SK-N-SH (cell line): ENCODE data around the gene VAMP5. TPM values are rescaled to one million over a fixed set of nuclear protein-coding genes. Genes with fewer than 3 reads are reported as not detected.

Experiments used
- CTCF ChIA-PET: fragments of 300-600, 350-600 bp; formaldehyde crosslinking; extraction: SDS; loops from one replicate; lab custom pipeline; 2021; lab: Yijun Ruan, JAX
- POLR2A ChIA-PET: fragments of 350-600 bp; sonication (Branson Sonifier 250); formaldehyde crosslinking; extraction: SDS; loops from one replicate; lab custom pipeline; 2020; ENCODE audit warnings: antibody characterized with exemption, inconsistent platforms; lab: Yijun Ruan, JAX
- DNase-seq: peaks from one replicate; pipeline ENCODE4 v3.0.0; 2012
- H2AFZ ChIP-seq: fragments of 200-600 bp; sonication (generic); 2 replicates; pipeline ENCODE4 v1.8.1; 2016; ENCODE audit warnings: antibody characterized with exemption, mild to moderate bottlenecking, low read depth
- H3F3A ChIP-seq: fragments of 200-600 bp; sonication (generic); replicated peaks from 2 replicates; pipeline ENCODE3; 2016; ENCODE audit warnings: antibody characterized with exemption, mild to moderate bottlenecking; ENCODE audit not compliant: insufficient read depth
- H3K27ac ChIP-seq, 2 experiments: fragments of 200-500 bp in 1 of 2; fragments of 200-600 bp in 1 of 2; sonication (Bioruptor generic) in 1 of 2; sonication (generic), shearing (Covaris generic) in 1 of 2; 2 replicates each; pipeline versions ENCODE4 v1.5.1 to v1.6.1; 2014 to 2016; ENCODE audit warnings: low read depth in 2 of 2, inconsistent platforms in 1 of 2, low read length in 1 of 2, mild to moderate bottlenecking in 1 of 2, mixed read lengths in 1 of 2
- H3K27me3 ChIP-seq: fragments of 200-600 bp; sonication (generic), shearing (Covaris generic); 2 replicates; pipeline ENCODE4 v1.6.1; 2016; ENCODE audit warnings: mixed run types; ENCODE audit not compliant: insufficient read depth
- H3K36me3 ChIP-seq, 2 experiments: fragments of 200-500 bp in 1 of 2; fragments of 200-600 bp in 1 of 2; sonication (Bioruptor generic) in 1 of 2; sonication (generic) in 1 of 2; replicated peaks in 1 of 2; 2 replicates each; pipeline versions ENCODE3 to v1.5.1; 2014 to 2016; ENCODE audit warnings: low read length in 1 of 2, mild to moderate bottlenecking in 1 of 2; ENCODE audit not compliant: insufficient read depth in 2 of 2, control insufficient read depth in 1 of 2
- H3K4me1 ChIP-seq, 2 experiments: fragments of 200-500 bp in 1 of 2; fragments of 200-600 bp in 1 of 2; sonication (Bioruptor generic) in 1 of 2; sonication (generic), shearing (Covaris generic) in 1 of 2; 2 replicates each; pipeline versions ENCODE4 v1.5.1 to v1.6.1; 2014 to 2016; ENCODE audit warnings: low read depth in 1 of 2, low read length in 1 of 2, mixed run types in 1 of 2; ENCODE audit not compliant: insufficient read depth in 2 of 2, control insufficient read depth in 1 of 2
- H3K4me2 ChIP-seq: fragments of 200-600 bp; sonication (generic), shearing (Covaris generic); 2 replicates; pipeline ENCODE4 v1.6.1; 2017; ENCODE audit warnings: mixed run types
- H3K4me3 ChIP-seq, 2 experiments: fragments of 200-500 bp in 1 of 2; fragments of 200-600 bp in 1 of 2; sonication (Bioruptor generic) in 1 of 2; sonication (generic), shearing (Covaris generic) in 1 of 2; 2 replicates each; pipeline versions ENCODE4 v1.5.1 to v1.8.1; 2014 to 2016; ENCODE audit warnings: low read depth in 2 of 2, inconsistent platforms in 1 of 2, low read length in 1 of 2, mild to moderate bottlenecking in 1 of 2, mixed read lengths in 1 of 2, moderate library complexity in 1 of 2
- H3K79me2 ChIP-seq: fragments of 200-600 bp; sonication (generic); 2 replicates; pipeline ENCODE4 v1.8.1; 2017; ENCODE audit warnings: mild to moderate bottlenecking; ENCODE audit not compliant: insufficient read depth
- H3K9ac ChIP-seq: fragments of 200-600 bp; sonication (generic); 2 replicates; pipeline ENCODE4 v1.6.1; 2017; ENCODE audit warnings: mixed run types
- H3K9me2 ChIP-seq: fragments of 200-600 bp; sonication (generic); 2 replicates; pipeline ENCODE4 v1.6.1; 2017; ENCODE audit warnings: mixed run types
- H3K9me3 ChIP-seq: fragments of 200-600 bp; sonication (generic); 2 replicates; pipeline ENCODE4 v1.6.1; 2017; ENCODE audit warnings: mixed run types, mild to moderate bottlenecking, moderate library complexity
- H4K20me1 ChIP-seq: fragments of 200-600 bp; sonication (generic); 2 replicates; pipeline ENCODE4 v1.6.1; 2017; ENCODE audit warnings: mild to moderate bottlenecking, mixed run types; ENCODE audit not compliant: insufficient read depth
- ELF1 ChIP-seq: IDR thresholded peaks from 2 replicates; pipeline ENCODE4 v1.4.0; 2012
- GABPA ChIP-seq: IDR thresholded peaks from 2 replicates; pipeline ENCODE4 v1.4.0; 2012; ENCODE audit warnings: low read depth, mild to moderate bottlenecking
- GATA2 ChIP-seq: sonication (generic); formaldehyde crosslinking; IDR thresholded peaks from 2 replicates; pipeline ENCODE4 v1.5.0; 2020; ENCODE audit warnings: mild to moderate bottlenecking, missing genetic modification reagents
- POLR2AphosphoS5 ChIP-seq: IDR thresholded peaks from 2 replicates; pipeline ENCODE4 v1.6.1; 2012; ENCODE audit warnings: low read depth, low read length
- RAD21 ChIP-seq: IDR thresholded peaks from 2 replicates; pipeline ENCODE4 v1.6.1; 2012; ENCODE audit warnings: mild to moderate bottlenecking, low read length
- RCOR1 ChIP-seq: fragments of 150-350 bp; IDR thresholded peaks from 2 replicates; pipeline ENCODE4 v1.6.1; 2017; ENCODE audit warnings: antibody characterized with exemption, low read length
- SIN3A ChIP-seq: IDR thresholded peaks from 2 replicates; pipeline ENCODE4 v1.6.1; 2012; ENCODE audit warnings: low read depth, mild to moderate bottlenecking, low read length, moderate library complexity, borderline replicate concordance
- SMC3 ChIP-seq: IDR thresholded peaks from 2 replicates; pipeline ENCODE4 v1.6.1; 2012; ENCODE audit warnings: low read depth, low read length, improper control_type of control experiment
- TAF1 ChIP-seq: IDR thresholded peaks from 2 replicates; pipeline ENCODE4 v1.6.1; 2012; ENCODE audit warnings: low read depth, mild to moderate bottlenecking, low read length, moderate library complexity, borderline replicate concordance
- TEAD4 ChIP-seq: IDR thresholded peaks from 2 replicates; pipeline ENCODE4 v1.4.0; 2012; ENCODE audit warnings: mild to moderate bottlenecking, borderline replicate concordance; ENCODE audit not compliant: insufficient read depth
- WGBS: methylation state at CpG from one replicate; pipeline ENCODE4 v1.1.6; 2017; ENCODE audit warnings: low lambda C conversion rate; 5-methylcytosine and 5-hydroxymethylcytosine counted together
- polyA plus RNA-seq, 3 experiments: library from polyadenylated mRNA; depleted of rRNA; stranded (reverse); fragments of >200 nt; gene quantifications; 2 replicates each; pipeline ENCODE4 v1.2.3, GENCODE V29; 2012
- TF ChIP-seq, protein P1 (sequence below): fragments of 200-600 bp; sonication (generic); IDR thresholded peaks from 2 replicates; pipeline ENCODE4 v1.6.1; 2017; ENCODE audit warnings: antibody characterized with exemption, mild to moderate bottlenecking, moderate library complexity
- TF ChIP-seq, protein P2 (sequence below): fragments of 150-350 bp; IDR thresholded peaks from 2 replicates; pipeline ENCODE4 v1.6.1; 2016; ENCODE audit warnings: mild to moderate bottlenecking, low read depth, low read length
- TF ChIP-seq, protein P3 (sequence below): IDR thresholded peaks from 2 replicates; pipeline ENCODE4 v1.6.1; 2012; ENCODE audit warnings: mild to moderate bottlenecking, low read depth, low read length, moderate library complexity
- TF ChIP-seq, protein P4 (sequence below): IDR thresholded peaks from 2 replicates; pipeline ENCODE4 v1.4.0; 2012; ENCODE audit warnings: low read depth

Gene VAMP5
- polyA plus RNA-seq, 1 of the 3 experiments (the other 2 are of a cell fraction) = 12.0 TPM

DNA sequence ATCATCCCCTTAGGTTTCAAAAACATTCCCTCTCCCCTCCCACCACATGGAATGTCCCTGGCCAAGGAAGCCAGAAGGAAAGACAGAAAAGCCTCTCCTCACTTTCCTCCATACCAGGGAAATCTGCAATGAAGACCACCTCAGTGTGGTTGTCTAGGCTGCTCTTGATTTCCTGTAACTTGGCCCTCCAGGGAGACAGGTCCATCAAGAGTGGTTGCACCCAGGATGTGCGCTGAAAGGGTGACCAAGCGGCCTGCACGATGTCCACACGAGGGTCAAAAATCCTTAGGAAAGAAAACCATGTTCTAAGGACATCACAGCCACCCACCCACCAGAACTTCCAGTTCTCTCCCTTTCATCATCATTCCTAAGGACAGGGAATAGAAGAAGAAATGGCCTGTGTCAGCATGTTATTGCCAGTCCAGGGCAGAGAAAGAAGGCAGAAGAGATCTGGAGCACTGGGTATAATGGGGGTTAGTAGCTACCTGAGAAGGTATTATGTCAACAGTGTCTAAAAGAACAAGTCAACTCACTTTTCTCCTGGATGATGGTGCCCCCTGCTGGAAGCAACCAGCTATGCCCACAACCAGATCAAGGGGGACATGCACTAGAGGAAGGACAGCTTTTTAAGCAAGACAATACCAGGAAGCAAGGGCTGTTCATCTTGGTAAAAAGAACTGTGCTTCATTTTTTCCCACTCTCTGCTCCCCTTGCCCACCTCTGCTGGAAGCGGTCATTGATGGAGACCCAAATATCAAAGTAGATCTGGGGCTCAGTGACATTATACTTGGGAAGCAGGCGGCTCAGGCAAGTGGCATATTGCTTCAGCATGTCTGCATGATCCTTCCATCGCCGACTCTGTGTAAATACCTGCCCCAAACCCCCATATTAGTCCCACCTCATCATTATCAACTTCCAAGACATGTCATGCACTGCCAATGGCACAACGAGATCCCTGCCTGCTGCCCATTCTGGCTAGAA, 32.2 kb upstream of the VAMP5 start:
- Histone ChIP-seq H3K36me3 (peaks cover 25 to 42% of the 10 kb centered on the region in 2 experiments), H3F3A (peaks cover 36% of the 10 kb centered on the region), H3K9ac (no peak overlapping the region), H3K27me3 (no peaks in the 10 kb centered on the region), H2AFZ (no peak overlapping the region), H3K4me3 (no peak overlapping the region), H3K4me1 (peaks cover 0 to 13% of the 10 kb centered on the region in 2 experiments; a peak in 2 of 4 replicates), H3K79me2 (peaks cover 4% of the 10 kb centered on the region; the same call in 1 of the 2 replicates), H3K9me3 (no peaks in the 10 kb centered on the region), H3K4me2 (no peak overlapping the region), H4K20me1 (no peaks in the 10 kb centered on the region), H3K9me2 (no peaks in the 10 kb centered on the region), H3K27ac (no peak overlapping the region)
- TF ChIP-seq, protein P1, sequence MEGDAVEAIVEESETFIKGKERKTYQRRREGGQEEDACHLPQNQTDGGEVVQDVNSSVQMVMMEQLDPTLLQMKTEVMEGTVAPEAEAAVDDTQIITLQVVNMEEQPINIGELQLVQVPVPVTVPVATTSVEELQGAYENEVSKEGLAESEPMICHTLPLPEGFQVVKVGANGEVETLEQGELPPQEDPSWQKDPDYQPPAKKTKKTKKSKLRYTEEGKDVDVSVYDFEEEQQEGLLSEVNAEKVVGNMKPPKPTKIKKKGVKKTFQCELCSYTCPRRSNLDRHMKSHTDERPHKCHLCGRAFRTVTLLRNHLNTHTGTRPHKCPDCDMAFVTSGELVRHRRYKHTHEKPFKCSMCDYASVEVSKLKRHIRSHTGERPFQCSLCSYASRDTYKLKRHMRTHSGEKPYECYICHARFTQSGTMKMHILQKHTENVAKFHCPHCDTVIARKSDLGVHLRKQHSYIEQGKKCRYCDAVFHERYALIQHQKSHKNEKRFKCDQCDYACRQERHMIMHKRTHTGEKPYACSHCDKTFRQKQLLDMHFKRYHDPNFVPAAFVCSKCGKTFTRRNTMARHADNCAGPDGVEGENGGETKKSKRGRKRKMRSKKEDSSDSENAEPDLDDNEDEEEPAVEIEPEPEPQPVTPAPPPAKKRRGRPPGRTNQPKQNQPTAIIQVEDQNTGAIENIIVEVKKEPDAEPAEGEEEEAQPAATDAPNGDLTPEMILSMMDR = peak; percentile 94
- TF ChIP-seq RAD21 (peak; percentile 97), SMC3 (peak; percentile 99), SIN3A (0 out of 2 replicates have a peak, but pooled peaks have one; percentile 37), RCOR1 (0 out of 2 replicates have a peak, but pooled peaks have one; percentile 8)
- TF ChIP-seq, protein P2, sequence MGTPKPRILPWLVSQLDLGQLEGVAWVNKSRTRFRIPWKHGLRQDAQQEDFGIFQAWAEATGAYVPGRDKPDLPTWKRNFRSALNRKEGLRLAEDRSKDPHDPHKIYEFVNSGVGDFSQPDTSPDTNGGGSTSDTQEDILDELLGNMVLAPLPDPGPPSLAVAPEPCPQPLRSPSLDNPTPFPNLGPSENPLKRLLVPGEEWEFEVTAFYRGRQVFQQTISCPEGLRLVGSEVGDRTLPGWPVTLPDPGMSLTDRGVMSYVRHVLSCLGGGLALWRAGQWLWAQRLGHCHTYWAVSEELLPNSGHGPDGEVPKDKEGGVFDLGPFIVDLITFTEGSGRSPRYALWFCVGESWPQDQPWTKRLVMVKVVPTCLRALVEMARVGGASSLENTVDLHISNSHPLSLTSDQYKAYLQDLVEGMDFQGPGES = no peak
- whole genome bisulfite sequencing = 59% methylated on average over 9 of the region's 9 CpGs
- POLR2A ChIA-PET = interaction anchor here (0.7 to 8.2 kb wide), 9 partner anchors 9 to 252 kb away, joined by 3 to 87 read pairs (median 4); partner anchors contain the start of genes ELMOD3, GGCX, MAT2A and RETSAT
- DNase-seq = peak; percentile 73
- CTCF ChIA-PET = interaction anchor here (0.5 to 16.6 kb wide), 43 partner anchors 8 to 253 kb away, joined by 3 to 364 read pairs (median 4); partner anchors contain the start of genes CAPG, MAT2A, SH2D6 and TMEM150A

DNA sequence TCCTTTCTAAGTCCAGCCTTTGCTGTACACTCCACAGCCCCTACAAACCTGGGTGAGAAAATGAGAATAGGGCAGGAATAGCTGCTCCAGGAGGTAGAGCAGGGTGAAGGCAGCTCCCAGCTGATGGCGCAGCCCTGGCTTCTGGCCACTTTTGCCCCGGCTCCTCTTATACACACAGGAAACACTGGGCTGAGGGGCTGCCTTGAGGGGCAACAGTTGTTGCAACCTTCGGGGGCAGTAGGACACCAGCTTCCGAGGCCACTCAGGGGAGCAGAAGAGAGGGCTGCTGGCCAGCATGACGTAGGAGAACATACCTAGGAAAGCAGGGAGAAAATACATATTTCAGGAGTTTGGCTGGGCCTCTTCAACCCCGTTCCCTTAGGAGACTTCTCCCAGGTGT, 31.0 kb upstream of the VAMP5 start:
- Histone ChIP-seq H3K9ac (no peak overlapping the region), H3K4me1 (peaks cover 0 to 13% of the 10 kb centered on the region in 2 experiments; a peak in 2 of 4 replicates), H3K9me2 (no peaks in the 10 kb centered on the region), H3K4me3 (no peak overlapping the region), H3K79me2 (peaks cover 16% of the 10 kb centered on the region), H3K27ac (no peak overlapping the region), H3K36me3 (peaks cover 29 to 45% of the 10 kb centered on the region in 2 experiments), H2AFZ (no peak overlapping the region), H3K27me3 (no peaks in the 10 kb centered on the region), H4K20me1 (no peaks in the 10 kb centered on the region), H3K9me3 (no peaks in the 10 kb centered on the region), H3K4me2 (no peak overlapping the region), H3F3A (peaks cover 24% of the 10 kb centered on the region)
- CTCF ChIA-PET = interaction anchor here (1.5 to 16.6 kb wide), 5 partner anchors 14 to 253 kb away, joined by 6 to 364 read pairs (median 43); partner anchors contain the start of genes MAT2A and SH2D6
- TF ChIP-seq TAF1 = no peak
- TF ChIP-seq TEAD4 = no peak
- TF ChIP-seq RCOR1 = no peak
- TF ChIP-seq SMC3 = no peak
- no peak for TF ChIP-seq POLR2AphosphoS5
- TF ChIP-seq, protein P3, sequence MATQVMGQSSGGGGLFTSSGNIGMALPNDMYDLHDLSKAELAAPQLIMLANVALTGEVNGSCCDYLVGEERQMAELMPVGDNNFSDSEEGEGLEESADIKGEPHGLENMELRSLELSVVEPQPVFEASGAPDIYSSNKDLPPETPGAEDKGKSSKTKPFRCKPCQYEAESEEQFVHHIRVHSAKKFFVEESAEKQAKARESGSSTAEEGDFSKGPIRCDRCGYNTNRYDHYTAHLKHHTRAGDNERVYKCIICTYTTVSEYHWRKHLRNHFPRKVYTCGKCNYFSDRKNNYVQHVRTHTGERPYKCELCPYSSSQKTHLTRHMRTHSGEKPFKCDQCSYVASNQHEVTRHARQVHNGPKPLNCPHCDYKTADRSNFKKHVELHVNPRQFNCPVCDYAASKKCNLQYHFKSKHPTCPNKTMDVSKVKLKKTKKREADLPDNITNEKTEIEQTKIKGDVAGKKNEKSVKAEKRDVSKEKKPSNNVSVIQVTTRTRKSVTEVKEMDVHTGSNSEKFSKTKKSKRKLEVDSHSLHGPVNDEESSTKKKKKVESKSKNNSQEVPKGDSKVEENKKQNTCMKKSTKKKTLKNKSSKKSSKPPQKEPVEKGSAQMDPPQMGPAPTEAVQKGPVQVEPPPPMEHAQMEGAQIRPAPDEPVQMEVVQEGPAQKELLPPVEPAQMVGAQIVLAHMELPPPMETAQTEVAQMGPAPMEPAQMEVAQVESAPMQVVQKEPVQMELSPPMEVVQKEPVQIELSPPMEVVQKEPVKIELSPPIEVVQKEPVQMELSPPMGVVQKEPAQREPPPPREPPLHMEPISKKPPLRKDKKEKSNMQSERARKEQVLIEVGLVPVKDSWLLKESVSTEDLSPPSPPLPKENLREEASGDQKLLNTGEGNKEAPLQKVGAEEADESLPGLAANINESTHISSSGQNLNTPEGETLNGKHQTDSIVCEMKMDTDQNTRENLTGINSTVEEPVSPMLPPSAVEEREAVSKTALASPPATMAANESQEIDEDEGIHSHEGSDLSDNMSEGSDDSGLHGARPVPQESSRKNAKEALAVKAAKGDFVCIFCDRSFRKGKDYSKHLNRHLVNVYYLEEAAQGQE = no peak
- no peak for TF ChIP-seq ELF1
- TF ChIP-seq, protein P1 = no peak
- no peak for TF ChIP-seq GATA2 (CRISPR knock-in tag)
- TF ChIP-seq, protein P4, sequence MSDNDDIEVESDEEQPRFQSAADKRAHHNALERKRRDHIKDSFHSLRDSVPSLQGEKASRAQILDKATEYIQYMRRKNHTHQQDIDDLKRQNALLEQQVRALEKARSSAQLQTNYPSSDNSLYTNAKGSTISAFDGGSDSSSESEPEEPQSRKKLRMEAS = no peak
- no peak for TF ChIP-seq GABPA
- POLR2A ChIA-PET = interaction anchor here (6.3 kb wide), 1 partner anchor 13 kb away, joined by 75 read pairs; the partner anchor contains the start of gene MAT2A
- DNase-seq = no peak
- 82% methylated on average over 6 of the region's 6 CpGs for whole genome bisulfite sequencing
